ENCODE measurements around the gene EEPD1. TPM values are rescaled to one million over a fixed set of nuclear protein-coding genes. Genes with fewer than 3 reads are reported as not detected.
A peak's percentile ranks its signal among the peaks of the same experiment; 100 is the strongest.

EEPD1 gene
- total and polyA plus RNA-seq, 3 donors from 2014 or later, result 10.2 to 11.8 (median 10.9) TPM

GRCh38 chr7:36300696-36301350 is 147.8 kb downstream of the EEPD1 start:
- no peaks in the 10 kb centered on the region for H3K27me3 ChIP-seq
- peak overlapping the region in 1 of 2 donors; percentile 35 for H3K27ac ChIP-seq
- intact Hi-C loops (cut with DNase I; ENCODE audit: low total_unique reads), result no loop called here
- no peaks in the 10 kb centered on the region for H3K36me3 ChIP-seq (ENCODE audit: low read depth, missing control alignments)
- 62 to 63% methylated on average over 9 of the region's 9 CpGs for WGBS, 2 donors
- DNase-seq, result no peak
- no peak for TF ChIP-seq CTCF (IDR thresholded peaks at IDR 0.05)
- TF ChIP-seq POLR2A (IDR thresholded peaks at IDR 0.05), result no peak
- H3K4me3 ChIP-seq, result no peak overlapping the region
- H3K9me3 ChIP-seq, result no peaks in the 10 kb centered on the region
- H3K4me1 ChIP-seq, result peaks cover 24% of the 10 kb centered on the region

GRCh38 chr7:36301914-36302771 is 149.1 kb downstream of the EEPD1 start:
- Histone ChIP-seq H3K27ac (peak overlapping the region in 1 of 2 donors; percentile 64), H3K4me1 (peaks cover 27% of the 10 kb centered on the region)
- 87 to 92% methylated on average over 15 of the region's 15 CpGs for WGBS, 2 donors

GRCh38 chr7:36303202-36304098 is 150.4 kb downstream of the EEPD1 start:
- TF ChIP-seq CTCF (IDR thresholded peaks at IDR 0.05), result no peak

More at GRCh38 chr7:36301914-36302771, 149.1 kb downstream of the EEPD1 start:
- TF ChIP-seq POLR2A (IDR thresholded peaks at IDR 0.05) (no peak), CTCF (IDR thresholded peaks at IDR 0.05) (no peak)
- H3K36me3 ChIP-seq (ENCODE audit: low read depth, missing control alignments), result no peaks in the 10 kb centered on the region
- H3K27me3 ChIP-seq, result no peaks in the 10 kb centered on the region
- H3K4me3 ChIP-seq, result no peak overlapping the region
- no peaks in the 10 kb centered on the region for H3K9me3 ChIP-seq
- no peak for DNase-seq
- intact Hi-C loops (cut with DNase I; ENCODE audit: low total_unique reads), result no loop called here

DNA sequence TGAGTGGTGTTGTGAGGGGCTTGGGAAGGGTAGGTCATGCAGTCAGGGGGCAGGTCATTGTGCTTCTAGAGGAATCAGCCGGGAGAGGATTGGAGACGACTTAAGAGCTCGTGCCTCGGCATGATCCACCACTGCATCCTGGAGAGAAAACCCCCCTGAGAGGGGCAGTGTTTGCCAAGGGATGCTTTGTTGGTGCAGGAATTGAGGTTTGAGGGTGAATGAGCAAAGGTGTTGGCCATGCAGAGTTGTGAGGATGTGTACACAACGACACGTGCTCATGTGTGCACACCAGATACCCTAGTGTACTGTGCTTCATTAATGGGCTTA is 151.0 kb downstream of the EEPD1 start:
- no peaks in the 10 kb centered on the region for H3K36me3 ChIP-seq (ENCODE audit: low read depth, missing control alignments)
- H3K9me3 ChIP-seq, result no peaks in the 10 kb centered on the region
- H3K27ac ChIP-seq, result no peak overlapping the region
- intact Hi-C loops (cut with DNase I; ENCODE audit: low total_unique reads), result no loop called here
- peaks cover 27% of the 10 kb centered on the region for H3K4me1 ChIP-seq
- H3K4me3 ChIP-seq, result no peak overlapping the region
- no peaks in the 10 kb centered on the region for H3K27me3 ChIP-seq
- DNase-seq, result no peak
- WGBS, 2 donors, result 41 to 52% methylated on average over 6 of the region's 6 CpGs
- no peak for TF ChIP-seq POLR2A (IDR thresholded peaks at IDR 0.05)
- TF ChIP-seq CTCF (IDR thresholded peaks at IDR 0.05), result no peak

More at GRCh38 chr7:36303202-36304098, 150.4 kb downstream of the EEPD1 start:
- intact Hi-C loops (cut with DNase I; ENCODE audit: low total_unique reads), result no loop called here
- Histone ChIP-seq H3K27ac (peak overlapping the region; percentile 7 to 64), H3K9me3 (no peaks in the 10 kb centered on the region), H3K36me3 (ENCODE audit: low read depth, missing control alignments) (no peaks in the 10 kb centered on the region), H3K4me1 (peaks cover 27% of the 10 kb centered on the region), H3K4me3 (no peak overlapping the region), H3K27me3 (no peaks in the 10 kb centered on the region)
- WGBS, 2 donors, result 39 to 52% methylated on average over 7 to 8 of the region's 8 CpGs
- DNase-seq, result peak; percentile 76
